DMS79 (cell line): Measurements from ENCODE around the gene SLC46A2.

ENCODE experiments used
- DNase-seq: peaks from one replicate; lab custom pipeline; 2025; lab: John Stamatoyannopoulos, UW

Gene SLC46A2

DNA sequence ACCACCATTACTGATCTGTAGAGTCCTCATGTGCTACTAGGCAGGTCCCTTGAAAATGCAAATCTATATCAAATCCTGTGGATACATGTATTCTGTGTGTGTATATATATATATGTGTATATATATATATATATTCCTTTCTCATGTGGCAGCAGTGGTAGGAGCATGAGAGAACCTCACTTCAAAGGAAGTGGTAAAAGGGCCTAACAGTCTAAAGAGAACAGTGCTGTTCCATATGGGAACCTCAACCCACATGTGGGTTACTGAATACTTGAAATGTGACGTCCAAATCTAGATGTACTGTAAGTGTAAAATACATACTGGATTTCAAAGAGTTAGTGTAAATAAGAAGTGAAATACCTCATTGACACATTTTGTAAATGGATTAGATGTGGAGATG, 5.4 kb downstream of the SLC46A2 start:
- no peak for DNase-seq

DNA sequence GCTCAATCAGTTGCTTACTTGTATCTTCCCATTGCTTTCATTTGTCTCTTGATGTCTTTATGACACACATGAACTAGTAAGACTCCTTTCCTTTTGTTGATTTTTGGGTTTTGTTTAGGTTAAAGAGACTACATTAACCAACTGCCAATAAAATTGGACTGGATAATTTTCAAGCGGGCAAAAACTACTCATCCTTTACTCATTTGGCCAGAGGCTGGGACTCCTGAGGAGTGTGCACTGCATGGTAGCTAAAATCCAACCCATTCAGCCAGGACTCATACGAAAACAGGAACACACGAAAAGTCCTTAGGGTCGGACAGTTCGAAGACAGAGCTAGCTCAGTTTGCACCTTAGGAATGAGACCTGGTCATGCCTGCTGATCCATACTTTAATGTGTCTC, 6.0 kb downstream of the SLC46A2 start:
- no peak for DNase-seq

DNA sequence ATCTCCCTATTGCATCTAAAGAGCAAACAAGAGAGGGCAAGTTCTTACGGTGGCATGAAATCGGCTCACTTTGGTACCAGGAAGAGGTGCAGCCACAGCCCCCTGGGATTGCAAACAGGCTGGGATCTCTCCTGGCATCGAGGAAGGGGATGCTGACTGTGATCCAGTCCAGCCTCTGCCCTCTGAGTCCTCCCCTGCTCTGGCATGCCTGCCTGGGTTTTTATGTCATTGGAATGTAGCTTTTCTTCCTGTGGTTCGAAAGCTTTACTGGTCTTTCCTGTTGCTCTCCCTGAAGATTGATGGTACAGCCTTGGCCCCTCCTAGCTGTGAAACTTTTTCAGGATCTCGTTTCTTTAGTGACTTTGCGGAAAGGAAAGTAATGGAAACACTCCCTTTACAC, 6.6 kb downstream of the SLC46A2 start:
- DNase-seq, result no peak

DNA sequence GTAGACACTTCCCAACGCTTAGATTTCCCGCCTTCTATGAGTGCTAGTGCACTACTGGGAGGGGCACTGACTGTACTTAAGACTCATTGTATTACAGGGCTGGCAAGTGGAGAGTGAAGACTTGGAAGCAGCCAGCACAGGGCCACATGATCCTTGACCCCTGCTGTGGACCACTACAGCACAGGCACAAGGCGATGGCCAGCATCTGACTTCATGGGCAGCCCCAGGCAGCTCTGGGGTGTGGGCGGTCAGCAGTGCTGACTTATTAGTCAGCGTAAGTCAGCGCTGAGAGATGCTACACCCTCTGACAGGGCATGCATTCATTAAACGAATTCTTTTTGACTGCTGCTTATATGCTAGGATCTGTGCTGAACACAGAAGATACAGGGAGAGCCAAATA, 9.3 kb downstream of the SLC46A2 start:
- DNase-seq, result no peak

DNA sequence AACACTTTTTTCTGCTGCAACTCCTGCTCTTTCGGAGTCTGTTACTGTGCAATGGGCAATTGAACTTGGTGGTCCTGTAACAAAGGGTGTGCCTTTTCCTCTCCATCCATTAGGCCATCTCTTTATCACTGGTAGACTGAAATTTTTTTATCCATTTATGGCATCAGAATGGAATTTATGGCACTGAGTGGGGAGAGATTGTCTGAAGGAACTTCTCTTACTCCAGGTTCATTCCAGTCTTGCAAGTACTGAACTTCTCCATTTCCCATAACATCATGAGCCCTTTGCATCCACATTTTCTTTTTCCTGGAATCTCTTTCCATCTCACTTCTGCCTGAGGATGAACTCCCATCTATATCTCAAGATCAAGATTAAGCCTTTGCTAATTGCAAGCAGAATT, 10.0 kb downstream of the SLC46A2 start:
- no peak for DNase-seq

DNA sequence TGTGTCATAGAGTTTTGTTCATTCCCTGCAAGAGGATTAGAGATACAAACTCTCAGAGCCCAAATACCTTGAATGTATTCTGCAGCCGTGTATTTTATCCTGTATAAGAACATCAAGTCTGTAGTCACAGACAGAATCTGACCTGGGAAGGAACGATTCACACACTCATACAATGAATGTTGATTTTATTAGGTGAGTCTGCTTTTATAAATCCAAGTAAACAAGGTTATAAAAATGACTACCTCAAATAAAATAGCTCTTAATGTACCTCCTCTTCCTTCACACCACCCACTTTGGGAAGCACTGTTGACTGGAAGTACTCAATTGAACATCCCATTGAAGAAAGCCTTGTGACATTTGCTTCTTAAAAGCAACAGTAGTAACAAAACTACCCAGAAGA, 11.9 kb downstream of the SLC46A2 start:
- no peak for DNase-seq

DNA sequence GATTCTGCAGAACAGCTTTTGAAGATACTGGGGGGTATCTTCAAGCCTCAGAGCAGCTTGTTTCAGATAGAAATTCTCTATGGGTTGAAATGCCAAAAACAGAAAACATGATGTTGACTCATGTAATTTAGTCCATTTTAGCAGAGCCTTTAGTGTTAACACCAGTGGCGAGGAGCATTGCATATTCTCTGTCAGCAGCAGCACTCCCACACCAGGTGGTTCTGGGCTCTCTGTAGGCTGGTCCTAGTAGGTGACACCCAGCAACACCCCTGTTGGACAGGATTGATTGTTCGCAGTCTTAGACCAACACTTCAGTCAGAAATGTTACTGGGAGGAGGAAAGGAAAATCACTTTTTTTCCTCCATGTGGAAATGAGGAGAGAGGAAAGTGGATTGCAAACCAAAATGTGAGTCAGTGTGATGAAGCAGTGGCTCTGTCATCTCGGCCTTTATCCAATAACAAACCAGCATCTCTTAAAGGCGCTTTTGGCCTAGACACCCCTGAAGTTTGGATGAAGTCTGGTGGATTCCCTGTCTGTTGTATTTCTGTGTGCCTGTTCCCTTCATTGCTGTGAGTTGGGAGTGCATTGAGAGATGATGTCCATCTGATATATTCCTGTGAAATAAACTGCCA, 16.8 kb downstream of the SLC46A2 start:
- no peak for DNase-seq

DNA sequence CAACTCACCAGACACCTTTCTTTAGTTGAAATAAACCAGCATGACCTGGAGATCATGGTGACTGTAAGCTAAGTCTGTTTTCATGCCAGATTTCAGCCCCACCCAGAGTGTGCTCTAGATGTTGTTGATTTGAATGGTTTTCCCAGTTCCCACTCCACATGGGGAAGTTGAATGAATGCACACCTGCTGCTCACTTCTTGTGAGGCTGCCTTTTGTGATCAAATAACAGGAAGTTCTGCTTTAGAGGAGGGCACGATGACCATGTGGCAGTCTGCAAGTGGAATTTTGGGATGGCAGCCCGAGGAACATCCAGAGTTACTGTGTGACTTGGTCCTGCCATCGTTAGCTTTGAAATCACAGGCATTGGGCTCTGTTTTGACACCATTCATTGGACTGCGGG, 18.7 kb downstream of the SLC46A2 start:
- DNase-seq, result no peak

DNA sequence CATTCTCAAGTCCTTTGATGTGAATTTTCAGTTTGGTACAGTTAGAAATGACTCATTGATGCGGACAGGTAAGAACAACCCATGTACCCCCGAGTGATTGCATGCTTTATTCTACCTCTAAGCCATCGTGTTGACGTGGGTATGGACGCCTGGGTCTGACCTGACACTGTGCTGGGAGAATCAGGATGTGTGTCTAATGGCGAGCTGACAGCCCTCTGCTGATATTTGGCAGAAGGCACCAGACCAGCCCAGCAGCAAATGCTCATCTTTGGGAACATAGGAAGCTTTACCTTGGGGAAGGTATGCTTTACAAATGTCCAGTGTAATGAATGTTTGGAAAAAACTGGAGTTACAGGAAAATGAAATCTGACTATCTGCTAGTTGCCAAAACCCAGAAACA, 20.1 kb downstream of the SLC46A2 start:
- DNase-seq, result no peak

DNA sequence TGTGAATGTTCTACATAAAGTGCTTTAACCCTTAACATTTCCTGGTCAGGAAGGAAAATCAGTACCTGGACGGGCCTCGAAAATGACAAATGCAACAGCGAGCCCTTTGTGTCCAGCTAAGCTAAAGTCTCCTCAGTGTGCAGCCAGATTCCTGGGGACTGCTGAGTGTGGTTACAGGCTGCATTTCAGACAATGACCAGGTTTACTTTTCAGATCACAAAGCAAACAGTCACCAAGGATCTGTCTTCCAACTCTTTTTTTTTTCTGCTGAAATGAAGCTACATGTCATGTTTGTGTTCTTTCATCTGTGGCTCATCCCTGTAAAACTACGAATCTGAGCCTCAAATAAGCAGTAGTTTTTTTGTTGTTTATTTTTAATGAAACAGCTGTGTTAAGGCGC, 20.8 kb downstream of the SLC46A2 start:
- DNase-seq, result no peak

DNA sequence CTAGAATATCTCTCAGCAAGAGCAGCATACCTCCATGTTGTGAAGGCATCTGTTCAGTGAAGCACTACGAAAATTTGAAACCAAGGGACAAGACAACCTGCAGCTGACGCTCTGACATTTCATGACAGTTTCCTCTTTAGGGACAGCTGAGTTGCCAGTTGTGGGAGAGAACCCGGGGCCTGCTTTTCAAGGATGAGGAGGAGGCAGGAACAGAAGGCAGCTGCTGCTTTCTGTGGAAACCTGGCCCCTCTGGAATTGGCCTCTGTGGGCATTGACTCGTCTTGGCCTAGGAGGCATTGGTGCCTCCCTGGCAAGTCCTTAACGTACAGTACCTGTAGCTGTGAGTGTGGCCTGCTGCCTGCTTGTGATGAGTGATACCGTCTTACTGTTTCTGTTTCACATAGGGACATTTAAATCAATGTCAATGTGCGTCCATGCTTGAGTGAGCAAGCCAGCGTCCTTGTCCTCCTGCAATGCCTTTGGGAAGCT, 21.6 kb downstream of the SLC46A2 start:
- no peak for DNase-seq

DNA sequence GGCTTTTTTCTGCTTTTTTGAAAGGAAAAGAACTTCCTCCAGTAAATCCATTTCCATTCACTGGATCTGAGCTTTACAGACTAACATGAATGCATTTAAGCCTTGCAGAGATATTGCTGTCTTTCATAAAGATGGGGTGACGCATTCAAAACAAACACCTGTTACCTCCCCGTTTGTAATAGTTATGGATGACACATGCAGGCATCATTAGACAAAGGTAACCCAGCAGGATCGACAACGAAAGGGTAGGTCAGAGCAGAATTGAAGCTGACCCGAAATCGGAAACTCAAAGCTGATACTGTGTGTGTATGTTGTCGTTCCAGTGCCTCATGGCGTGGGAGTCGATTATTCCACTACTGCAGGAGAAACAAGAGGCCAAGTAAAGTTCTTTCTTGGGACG, 22.2 kb downstream of the SLC46A2 start:
- DNase-seq, result no peak

DNA sequence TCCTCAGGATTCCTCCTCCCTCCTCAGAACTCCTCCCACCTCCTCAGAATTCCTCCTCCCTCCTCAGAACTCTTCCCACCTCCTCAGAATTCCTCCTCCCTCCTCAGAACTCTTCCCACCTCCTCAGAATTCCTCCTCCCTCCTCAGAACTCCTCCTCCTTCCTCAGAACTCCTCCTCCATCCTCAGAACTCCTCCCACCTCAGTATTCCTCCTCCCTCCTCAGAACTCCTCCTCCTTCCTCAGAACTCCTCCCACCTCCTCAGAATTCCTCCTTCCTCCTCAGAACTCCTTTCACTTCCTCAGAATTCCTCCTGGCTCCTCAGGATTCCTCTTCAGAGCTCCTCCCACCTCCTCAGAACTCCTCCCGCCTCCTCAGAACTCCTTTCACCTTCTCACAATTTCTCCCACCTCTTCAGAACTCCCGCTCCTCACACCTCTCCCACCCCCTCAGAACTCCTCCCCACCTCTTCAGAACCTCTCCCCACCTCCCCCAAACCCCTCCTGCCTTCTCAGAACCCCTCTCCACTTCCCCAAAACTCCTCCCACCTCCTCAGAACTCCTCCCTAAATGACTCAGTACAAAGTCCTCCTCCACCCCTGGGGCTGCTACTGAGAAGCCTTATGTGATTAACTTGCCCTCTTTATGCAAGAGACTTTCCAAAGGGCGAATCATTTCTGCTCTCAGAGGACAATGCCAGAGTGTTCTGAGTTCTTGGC, 23.2 kb downstream of the SLC46A2 start:
- DNase-seq, result no peak

DNA sequence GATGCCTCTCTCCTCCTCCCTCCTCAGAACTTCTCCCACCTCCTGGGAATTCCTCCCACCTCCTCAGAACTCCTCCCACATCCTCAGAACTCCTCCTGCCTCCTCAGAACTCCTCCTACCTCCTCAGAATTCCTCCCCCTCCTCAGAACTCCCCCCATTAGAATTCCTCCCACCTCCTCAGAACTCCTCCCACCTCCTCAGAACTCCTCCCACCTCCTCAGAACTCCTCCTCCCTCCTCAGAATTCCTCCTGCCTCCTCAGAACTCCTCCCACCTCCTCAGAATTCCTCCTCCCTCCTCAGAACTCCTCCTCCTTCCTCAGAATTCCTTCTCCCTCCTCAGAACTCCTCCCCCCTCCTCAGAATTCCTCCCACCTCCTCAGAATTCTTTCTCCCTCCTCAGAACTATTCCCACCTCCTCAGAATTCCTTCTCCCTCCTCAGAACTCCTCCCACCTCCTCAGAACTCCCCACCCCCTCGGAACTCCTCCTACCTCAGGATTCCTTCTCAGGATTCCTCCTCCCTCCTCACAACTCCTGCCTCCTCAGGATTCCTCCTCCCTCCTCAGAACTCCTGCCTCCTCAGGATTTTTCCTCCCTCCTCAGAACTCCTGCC, 23.9 kb downstream of the SLC46A2 start:
- DNase-seq, result no peak

DNA sequence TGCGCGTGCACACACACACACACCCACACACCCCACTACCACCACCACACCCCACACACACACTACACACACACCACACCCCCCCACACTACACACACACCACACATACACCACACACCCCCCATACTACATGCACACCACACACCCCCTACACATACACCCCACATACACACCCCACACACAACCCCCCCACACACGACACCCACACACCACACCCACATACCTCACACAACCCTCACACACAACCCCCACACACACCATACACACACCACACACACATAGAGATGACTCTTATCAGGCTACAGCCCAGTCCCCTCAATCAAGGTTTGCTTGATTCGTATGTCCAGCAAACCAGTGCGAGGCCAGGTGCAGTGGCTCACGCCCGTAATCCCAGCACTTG, 25.7 kb downstream of the SLC46A2 start:
- DNase-seq, result no peak

DNA sequence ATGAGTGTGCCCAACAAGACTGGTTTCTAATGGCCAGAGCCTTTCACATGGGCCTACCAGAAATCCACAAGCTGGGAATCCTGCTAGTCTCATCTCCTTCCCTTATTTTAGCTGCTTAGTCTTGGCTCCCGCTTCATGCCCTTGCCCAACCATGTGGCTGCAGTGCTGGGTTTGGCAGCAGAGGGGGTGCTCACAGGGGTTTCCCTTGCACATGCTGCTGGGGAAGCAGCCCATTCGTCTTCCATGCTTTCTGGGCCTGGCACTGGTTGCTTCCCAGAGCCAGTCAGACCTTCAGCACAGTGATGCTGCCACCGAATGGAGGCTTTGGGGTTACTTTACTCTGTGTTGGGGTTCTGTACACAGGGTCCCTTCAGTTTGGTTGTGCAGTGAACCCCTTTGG, 26.3 kb downstream of the SLC46A2 start:
- no peak for DNase-seq

DNA sequence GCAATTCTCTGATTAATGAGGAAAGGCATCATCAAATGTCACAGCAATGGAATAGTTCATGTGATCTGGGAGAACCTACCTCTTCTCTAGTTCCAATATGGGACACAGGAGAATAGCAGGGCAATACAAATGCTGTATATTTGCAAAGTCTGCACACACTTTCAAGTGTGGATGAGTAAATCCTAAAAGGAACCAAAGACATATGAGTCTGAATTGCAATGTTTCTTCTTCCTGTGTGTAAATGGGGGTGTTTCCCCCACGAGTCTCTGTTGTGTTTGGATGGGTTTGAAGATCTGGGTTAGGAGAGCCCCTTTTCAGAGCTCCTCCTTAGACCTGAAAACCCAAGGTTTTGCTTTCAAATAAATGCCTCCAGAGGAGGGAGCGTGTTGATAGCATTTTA, 26.9 kb downstream of the SLC46A2 start:
- no peak for DNase-seq

DNA sequence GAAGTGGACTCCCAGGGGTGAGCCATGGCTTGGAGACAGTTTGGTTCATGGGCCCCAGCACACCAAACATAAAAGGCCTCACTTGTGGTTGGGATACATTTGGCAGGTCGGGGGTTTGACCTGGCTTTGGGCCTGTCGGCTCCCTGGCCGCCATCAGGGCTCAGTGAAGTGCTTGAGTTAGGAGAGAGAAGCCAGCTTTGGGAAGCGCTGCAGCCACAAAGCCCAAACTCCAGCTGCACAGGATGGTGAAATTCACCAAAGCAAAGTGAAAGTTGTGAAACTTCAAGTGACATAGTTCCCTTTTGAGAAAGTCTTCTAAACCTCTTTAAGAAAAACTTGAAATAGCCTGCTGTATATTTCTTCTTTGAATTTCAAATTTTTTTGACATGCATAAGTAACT, 27.5 kb downstream of the SLC46A2 start:
- no peak for DNase-seq

DNA sequence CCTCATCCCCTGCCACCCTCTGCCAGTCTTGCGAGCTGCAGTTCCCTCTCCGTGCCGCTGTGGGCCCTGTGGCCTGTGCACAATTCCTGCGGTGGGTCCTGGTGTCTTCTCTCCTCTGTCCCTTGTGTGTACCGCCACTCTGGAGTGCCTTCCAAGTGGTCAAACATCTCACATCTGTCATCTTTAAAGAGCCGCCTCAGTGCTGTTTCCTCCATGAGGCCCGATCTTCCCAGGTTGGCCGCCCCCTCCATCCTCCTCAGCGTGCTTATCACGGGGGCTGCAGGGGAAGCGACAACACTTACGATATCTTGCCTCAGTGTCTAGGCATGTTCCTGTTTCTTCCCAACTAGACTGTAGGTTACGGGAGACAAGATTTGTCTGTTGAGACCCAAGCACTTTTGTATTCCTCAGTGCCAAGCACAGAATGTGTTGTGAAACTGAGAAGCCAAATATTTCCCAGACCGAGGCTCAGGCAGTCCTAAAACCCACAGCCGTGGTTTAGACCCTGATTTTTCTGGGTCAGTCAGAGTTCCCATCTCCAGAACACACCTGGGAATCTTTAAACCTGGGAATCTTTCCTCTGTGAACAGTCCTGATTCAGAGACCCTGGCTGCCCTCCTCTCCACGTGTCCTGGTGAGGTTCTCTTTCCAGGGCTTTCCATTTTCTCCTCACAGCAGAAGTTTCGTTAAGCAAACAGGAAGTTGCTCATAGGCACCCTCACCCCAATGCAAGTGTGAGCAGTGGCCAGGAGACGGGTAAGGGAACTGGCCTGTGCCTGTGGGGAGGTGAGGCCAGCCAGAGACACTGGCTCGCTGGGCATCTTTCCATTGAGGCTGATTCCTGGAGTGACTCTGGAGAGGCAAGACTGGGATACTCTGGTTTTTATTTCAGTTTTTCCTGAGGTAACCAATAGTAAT, 28.8 kb downstream of the SLC46A2 start:
- no peak for DNase-seq

DNA sequence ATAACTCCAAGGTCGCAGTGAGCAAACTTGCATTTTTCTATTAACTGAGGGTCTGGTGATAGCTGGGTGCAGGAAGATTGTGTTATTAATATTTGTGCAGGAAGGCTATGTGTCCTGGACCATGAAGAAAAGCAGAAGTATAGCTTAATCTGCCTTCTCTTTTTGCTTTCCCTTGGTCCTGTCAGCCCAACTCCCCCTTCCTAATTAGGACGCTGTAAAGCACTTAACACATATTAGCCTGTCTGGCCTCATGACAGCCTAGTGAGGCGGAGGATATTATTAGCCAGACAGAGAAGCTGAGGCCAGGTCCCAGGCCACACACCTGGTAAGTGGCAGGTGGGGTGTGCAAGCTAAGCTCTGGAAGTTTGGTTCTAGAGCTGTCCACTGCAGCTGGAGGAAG, 29.5 kb downstream of the SLC46A2 start:
- no peak for DNase-seq

DNA sequence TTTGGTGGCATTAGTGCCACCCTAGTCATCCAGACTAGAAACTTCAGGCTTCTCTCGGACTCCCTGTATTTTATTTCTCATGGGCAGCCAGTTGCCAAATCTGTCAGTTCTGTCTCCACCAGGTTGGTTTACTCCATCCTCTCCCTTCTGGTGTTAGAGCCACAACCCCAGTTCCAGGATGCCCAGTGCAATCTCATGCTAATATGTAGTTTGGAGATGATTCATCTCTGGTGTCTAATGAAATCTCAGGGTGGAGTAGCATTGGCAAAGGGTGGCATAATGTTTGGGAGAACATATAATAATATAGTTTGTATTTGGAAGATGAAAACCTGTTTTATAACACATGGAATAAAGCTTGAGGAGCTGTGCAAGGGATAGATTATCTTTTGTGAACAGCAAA, 30.2 kb downstream of the SLC46A2 start:
- no peak for DNase-seq

DNA sequence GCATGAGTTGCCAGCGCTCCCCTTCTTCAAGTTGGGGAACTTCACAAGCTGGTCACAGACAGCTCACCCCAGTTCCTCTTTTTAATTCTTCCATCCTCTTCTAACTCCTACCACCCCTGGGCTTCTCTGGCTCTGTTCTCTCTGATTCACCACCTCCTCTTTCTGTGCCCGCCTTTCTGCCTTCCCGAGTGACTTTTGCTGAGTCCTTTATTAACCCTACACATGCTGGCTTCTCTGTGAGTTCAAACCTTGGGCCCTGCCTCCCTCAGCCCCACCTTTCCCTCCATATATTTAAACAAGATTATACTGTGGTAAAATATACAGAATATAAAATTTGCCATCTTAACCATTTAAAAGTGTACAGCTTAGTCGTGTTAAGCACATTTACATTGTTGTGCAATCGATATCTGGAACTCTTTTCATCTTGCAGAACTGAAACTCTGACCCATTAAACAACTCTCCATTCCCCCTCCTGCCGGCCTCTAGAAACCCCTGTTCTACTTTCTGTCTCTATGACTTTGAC, 32.0 kb downstream of the SLC46A2 start:
- no peak for DNase-seq
